Vagina (tissue), 2 donors: ENCODE results near the gene TENM4.

Experiments used
- POLR2A ChIP-seq, 2 donors: fragments of 450-650 bp; IDR thresholded peaks; one replicate each; pipeline ENCODE4 v1.6.1; 2017; ENCODE audit warnings: antibody characterized with exemption in 2 of 2, mild to moderate bottlenecking in 2 of 2, moderate library complexity in 2 of 2
- POLR2AphosphoS5 ChIP-seq, 2 donors: sonication (generic); formaldehyde crosslinking; IDR thresholded peaks; one replicate each; pipeline ENCODE4 v1.9.0; 2017; ENCODE audit warnings: antibody characterized with exemption in 2 of 2, mild to moderate bottlenecking in 2 of 2, low read depth in 1 of 2; ENCODE audit not compliant: insufficient read depth in 1 of 2

DNA sequence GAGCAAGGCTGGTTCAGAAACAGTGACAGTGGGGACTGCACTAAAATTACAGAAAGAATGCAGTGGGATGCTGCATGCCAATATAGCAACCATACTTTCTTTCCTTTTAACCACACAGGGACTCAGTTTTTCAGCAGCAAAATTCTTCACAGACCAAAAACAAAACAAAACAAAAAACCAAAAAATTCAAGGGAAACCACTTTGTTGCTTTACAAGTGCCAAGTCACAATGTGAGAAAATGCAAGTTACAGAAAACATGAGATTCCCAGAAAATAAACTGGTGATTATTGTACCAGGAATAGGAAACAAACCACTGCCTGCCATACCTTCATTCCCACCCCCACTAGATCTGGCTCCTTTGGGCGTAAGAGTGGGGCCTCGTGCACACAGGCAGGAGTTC, 52.6 kb downstream of the TENM4 start:
- TF ChIP-seq POLR2A (IDR thresholded peaks at IDR 0.05) (no peak), POLR2AphosphoS5 (IDR thresholded peaks at IDR 0.05; ENCODE audit: insufficient read depth in 1 of 2, low read depth in 1 of 2) (no peak)
